PFSK-1 (cell line): Measurements from ENCODE around the gene TEAD4.

ENCODE experiments used
- FOXP2 ChIP-seq: optimal IDR thresholded peaks from 2 replicates; pipeline ENCODE3; 2011; ENCODE audit warnings: borderline replicate concordance, control low read depth, inconsistent platforms; ENCODE audit not compliant: insufficient read depth; ENCODE audit errors: extremely low read length, extremely low read depth
- POLR2AphosphoS5 ChIP-seq: IDR thresholded peaks from 2 replicates; pipeline ENCODE4 v1.6.1; 2012; ENCODE audit warnings: low read depth, mild to moderate bottlenecking, control low read depth, low read length, moderate library complexity
- SIN3A ChIP-seq: IDR thresholded peaks from 2 replicates; pipeline ENCODE4 v1.6.1; 2012; ENCODE audit warnings: mild to moderate bottlenecking, low read length, moderate library complexity, borderline replicate concordance; ENCODE audit not compliant: insufficient read depth
- TAF1 ChIP-seq: IDR thresholded peaks from 2 replicates; pipeline ENCODE4 v1.6.1; 2012; ENCODE audit warnings: low read length, control low read depth, borderline replicate concordance; ENCODE audit not compliant: insufficient read depth
- TF ChIP-seq, protein P1 (sequence below), 2 experiments: IDR thresholded peaks; 2 replicates each; pipeline versions ENCODE4 v1.6.1 to v1.8.0; 2011 to 2012; ENCODE audit warnings: low read depth in 2 of 2, low read length in 2 of 2, control low read depth in 1 of 2, inconsistent platforms in 1 of 2, mild to moderate bottlenecking in 1 of 2, moderate library complexity in 1 of 2; ENCODE audit not compliant: insufficient read depth in 1 of 2

The TEAD4 gene

DNA sequence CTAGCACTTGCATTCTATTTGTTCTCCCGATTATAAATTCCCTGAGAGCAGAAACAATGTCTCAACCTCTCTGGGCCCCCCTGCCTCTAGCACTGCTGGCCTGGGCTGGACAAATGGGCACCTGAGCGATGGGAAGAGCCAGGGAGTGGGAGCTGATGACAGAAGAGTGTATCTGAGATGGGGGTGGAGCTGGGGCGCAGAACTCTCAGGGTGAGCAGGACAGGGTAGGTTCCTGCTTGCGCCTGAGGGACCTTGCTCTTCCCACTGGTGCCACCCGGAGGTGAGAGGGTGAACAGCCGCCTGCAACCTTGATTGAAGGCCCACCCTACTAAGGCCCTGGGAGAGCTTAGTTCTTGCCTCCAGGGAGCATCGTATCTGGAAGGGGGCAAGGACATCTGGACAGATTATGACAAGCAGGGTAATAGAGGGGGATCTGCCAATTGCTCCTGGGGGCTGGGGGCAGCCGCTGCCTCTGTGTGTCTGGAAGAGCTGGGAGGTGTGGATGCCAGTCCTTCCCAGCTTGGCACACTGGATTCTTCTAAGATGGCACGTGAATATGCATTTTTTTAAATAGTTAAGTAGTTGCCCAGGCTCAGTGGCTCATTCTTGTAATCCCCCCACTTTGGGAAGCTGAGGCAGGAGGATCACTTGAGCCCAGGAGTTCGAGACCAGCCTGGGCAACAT is 75.0 kb downstream of the TEAD4 start:
- TF ChIP-seq POLR2AphosphoS5: no peak
- no peak for TF ChIP-seq SIN3A
- TF ChIP-seq TAF1: no peak
- TF ChIP-seq, protein P1, sequence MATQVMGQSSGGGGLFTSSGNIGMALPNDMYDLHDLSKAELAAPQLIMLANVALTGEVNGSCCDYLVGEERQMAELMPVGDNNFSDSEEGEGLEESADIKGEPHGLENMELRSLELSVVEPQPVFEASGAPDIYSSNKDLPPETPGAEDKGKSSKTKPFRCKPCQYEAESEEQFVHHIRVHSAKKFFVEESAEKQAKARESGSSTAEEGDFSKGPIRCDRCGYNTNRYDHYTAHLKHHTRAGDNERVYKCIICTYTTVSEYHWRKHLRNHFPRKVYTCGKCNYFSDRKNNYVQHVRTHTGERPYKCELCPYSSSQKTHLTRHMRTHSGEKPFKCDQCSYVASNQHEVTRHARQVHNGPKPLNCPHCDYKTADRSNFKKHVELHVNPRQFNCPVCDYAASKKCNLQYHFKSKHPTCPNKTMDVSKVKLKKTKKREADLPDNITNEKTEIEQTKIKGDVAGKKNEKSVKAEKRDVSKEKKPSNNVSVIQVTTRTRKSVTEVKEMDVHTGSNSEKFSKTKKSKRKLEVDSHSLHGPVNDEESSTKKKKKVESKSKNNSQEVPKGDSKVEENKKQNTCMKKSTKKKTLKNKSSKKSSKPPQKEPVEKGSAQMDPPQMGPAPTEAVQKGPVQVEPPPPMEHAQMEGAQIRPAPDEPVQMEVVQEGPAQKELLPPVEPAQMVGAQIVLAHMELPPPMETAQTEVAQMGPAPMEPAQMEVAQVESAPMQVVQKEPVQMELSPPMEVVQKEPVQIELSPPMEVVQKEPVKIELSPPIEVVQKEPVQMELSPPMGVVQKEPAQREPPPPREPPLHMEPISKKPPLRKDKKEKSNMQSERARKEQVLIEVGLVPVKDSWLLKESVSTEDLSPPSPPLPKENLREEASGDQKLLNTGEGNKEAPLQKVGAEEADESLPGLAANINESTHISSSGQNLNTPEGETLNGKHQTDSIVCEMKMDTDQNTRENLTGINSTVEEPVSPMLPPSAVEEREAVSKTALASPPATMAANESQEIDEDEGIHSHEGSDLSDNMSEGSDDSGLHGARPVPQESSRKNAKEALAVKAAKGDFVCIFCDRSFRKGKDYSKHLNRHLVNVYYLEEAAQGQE (IDR thresholded peaks at IDR 0.05; ENCODE audit: insufficient read depth in 1 of 2, low read depth in 2 of 2, low read length in 2 of 2): no peak
- no peak for TF ChIP-seq FOXP2

DNA sequence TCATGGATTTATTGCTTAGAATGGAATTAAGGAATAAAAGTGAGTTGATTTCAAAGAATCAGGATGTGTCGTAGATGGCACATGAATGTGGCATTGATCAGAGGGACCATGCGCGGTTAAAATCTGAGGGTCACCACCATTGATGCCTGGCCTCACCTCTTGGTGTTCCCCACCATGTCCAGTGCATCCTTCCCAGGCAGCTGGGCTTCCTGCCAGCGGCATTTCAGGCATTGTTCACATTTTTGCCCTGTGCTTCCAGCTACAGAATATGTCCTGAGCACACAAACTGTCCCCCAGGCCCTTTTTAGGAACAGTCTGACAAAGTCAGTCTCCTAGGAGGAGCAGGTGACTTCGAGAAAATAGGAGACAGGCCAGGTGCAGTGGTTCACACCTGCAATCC is 76.0 kb downstream of the TEAD4 start:
- TF ChIP-seq, protein P1 (IDR thresholded peaks at IDR 0.05; ENCODE audit: insufficient read depth in 1 of 2, low read depth in 2 of 2, low read length in 2 of 2): no peak
- no peak for TF ChIP-seq POLR2AphosphoS5
- no peak for TF ChIP-seq FOXP2
- TF ChIP-seq TAF1: no peak
- TF ChIP-seq SIN3A: no peak

DNA sequence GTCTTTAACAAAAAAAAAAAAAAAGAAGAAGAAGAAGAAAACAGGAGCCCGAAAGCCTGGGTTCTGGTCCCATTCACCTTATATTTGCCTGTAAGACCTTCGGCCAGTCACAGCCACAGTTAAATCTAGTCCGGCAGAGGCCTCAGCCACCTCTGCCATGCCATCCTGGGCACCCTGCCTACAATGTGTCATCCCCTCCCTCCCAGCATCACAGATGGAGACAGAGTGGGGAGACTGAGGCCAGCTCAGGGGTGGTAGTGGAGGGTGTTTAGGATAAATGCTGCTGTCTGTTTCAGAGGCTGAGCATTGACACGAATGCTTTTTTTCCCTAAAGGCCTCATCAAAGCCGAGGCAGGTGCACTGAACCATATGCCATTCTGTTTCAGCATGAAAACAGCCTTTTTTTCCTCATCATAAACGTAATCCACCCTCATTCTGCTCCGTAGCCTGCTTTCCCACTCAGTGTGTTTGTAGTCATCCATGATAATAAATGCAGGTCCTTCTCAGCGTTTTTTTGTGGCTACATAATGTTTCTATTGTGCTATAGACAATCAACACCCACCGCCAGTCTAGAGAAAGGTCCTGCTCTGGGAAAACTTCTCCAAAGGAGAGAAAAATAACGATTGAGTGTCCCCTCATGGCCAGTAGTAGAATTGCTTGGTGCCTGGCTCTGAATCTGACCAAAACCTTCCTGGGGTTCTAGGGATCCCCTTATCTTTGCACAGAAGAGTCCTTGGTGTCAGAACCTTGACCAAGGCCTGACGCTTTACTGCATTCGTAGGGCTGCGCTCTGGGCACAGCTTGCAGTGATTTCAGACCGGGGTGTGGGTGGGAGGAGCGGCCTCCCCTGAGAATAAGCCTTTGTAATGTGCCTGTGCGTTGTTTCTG is 76.9 kb downstream of the TEAD4 start:
- TF ChIP-seq TAF1 (no peak), POLR2AphosphoS5 (no peak), FOXP2 (no peak), SIN3A (no peak)
- TF ChIP-seq, protein P1 (IDR thresholded peaks at IDR 0.05; ENCODE audit: insufficient read depth in 1 of 2, low read depth in 2 of 2, low read length in 2 of 2): no peak

DNA sequence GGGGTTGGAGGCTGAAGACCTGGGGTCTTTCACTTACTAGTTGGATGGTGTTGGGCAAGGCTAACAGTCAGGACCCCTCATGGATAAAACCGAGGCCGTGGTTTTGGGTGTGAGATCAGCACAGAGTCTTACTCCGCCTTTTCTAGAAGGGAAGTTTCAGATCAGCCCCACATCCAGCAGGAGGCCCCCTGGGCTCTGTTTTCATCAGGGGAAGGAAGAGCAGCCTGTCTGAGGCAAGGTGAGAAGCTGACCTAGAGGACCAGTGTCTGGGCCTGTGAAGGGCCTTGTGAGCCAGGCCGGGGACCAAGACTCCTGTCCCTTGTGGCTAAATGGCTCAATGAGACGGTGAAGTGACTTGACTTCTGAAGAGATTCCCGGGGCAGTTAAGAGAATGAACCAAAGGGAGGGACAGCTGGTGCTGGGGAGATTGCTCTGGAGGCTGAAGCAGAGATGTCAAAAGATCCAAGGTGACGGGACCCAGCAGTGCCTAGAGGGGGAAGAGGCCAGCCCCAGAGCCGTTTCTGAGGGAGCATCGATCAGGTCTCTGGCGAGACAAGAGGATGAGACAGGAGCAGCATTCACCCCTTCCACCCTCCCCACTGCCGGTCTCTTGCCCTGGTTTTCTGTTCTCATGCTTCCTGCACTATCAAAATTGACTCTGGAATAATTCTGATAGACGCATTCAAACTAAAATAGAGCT is 77.9 kb downstream of the TEAD4 start:
- TF ChIP-seq SIN3A (no peak), FOXP2 (no peak), TAF1 (no peak), POLR2AphosphoS5 (no peak)
- TF ChIP-seq, protein P1 (IDR thresholded peaks at IDR 0.05; ENCODE audit: insufficient read depth in 1 of 2, low read depth in 2 of 2, low read length in 2 of 2): no peak
